ENCODE data around the gene MGAT5. TPM values are rescaled to one million over a fixed set of nuclear protein-coding genes. Genes with fewer than 3 reads are reported as not detected.

The MGAT5 gene
- total and polyA plus RNA-seq, 7 donors: 1.1 to 7.0 (median 2.1) TPM

- intact Hi-C loops (cut with DNase I): no loop called here
- Histone ChIP-seq H3K36me3 (ENCODE audit: insufficient read depth in 1 of 2, low read depth in 1 of 2) (no peaks in the 10 kb centered on the region), H3K4me3 (no peak overlapping the region), H3K9me3 (no peaks in the 10 kb centered on the region), H3K27ac (no peak overlapping the region), H3K4me1 (no peaks in the 10 kb centered on the region), H3K27me3 (ENCODE audit: insufficient read depth in 3 of 3, low read length in 2 of 3) (peaks cover 0 to 6% (median 0%) of the 10 kb centered on the region in 3 donors)
- 75 to 81% (median 80%) methylated on average over 4 of the region's 4 CpGs for WGBS, 3 donors
- TF ChIP-seq, protein P1, sequence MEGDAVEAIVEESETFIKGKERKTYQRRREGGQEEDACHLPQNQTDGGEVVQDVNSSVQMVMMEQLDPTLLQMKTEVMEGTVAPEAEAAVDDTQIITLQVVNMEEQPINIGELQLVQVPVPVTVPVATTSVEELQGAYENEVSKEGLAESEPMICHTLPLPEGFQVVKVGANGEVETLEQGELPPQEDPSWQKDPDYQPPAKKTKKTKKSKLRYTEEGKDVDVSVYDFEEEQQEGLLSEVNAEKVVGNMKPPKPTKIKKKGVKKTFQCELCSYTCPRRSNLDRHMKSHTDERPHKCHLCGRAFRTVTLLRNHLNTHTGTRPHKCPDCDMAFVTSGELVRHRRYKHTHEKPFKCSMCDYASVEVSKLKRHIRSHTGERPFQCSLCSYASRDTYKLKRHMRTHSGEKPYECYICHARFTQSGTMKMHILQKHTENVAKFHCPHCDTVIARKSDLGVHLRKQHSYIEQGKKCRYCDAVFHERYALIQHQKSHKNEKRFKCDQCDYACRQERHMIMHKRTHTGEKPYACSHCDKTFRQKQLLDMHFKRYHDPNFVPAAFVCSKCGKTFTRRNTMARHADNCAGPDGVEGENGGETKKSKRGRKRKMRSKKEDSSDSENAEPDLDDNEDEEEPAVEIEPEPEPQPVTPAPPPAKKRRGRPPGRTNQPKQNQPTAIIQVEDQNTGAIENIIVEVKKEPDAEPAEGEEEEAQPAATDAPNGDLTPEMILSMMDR (IDR thresholded peaks at IDR 0.05): no peak
- no peak for ATAC-seq
- no peak for DNase-seq
Observed at GRCh38 chr2:134490559-134490958, 236.7 kb downstream of the MGAT5 start.

GRCh38 chr2:134491022-134491421, 237.2 kb downstream of the MGAT5 start:
- TF ChIP-seq, protein P1 (IDR thresholded peaks at IDR 0.05): no peak
- DNase-seq (no peak), ATAC-seq (no peak)

GRCh38 chr2:134491771-134492441, 238.0 kb downstream of the MGAT5 start:
- DNase-seq: no peak
- H3K27ac ChIP-seq: no peak overlapping the region

More at GRCh38 chr2:134491022-134491421, 237.2 kb downstream of the MGAT5 start:
- Histone ChIP-seq H3K4me1 (no peaks in the 10 kb centered on the region), H3K27me3 (ENCODE audit: insufficient read depth in 3 of 3, low read length in 2 of 3) (peaks cover 0 to 6% (median 0%) of the 10 kb centered on the region in 3 donors), H3K36me3 (ENCODE audit: insufficient read depth in 1 of 2, low read depth in 1 of 2) (no peaks in the 10 kb centered on the region), H3K4me3 (no peak overlapping the region), H3K27ac (no peak overlapping the region), H3K9me3 (no peaks in the 10 kb centered on the region)
- intact Hi-C loops (cut with DNase I): no loop called here
- WGBS, 3 donors: 88 to 92% (median 88%) methylated on average over 4 of the region's 4 CpGs

GRCh38 chr2:134493797-134494196, 239.9 kb downstream of the MGAT5 start:
- ATAC-seq (no peak), DNase-seq (no peak)
- Histone ChIP-seq H3K4me1 (no peaks in the 10 kb centered on the region), H3K27me3 (ENCODE audit: insufficient read depth in 3 of 3, low read length in 2 of 3) (peaks cover 0 to 6% (median 0%) of the 10 kb centered on the region in 3 donors), H3K4me3 (no peak overlapping the region), H3K36me3 (ENCODE audit: insufficient read depth in 1 of 2, low read depth in 1 of 2) (no peaks in the 10 kb centered on the region), H3K27ac (no peak overlapping the region), H3K9me3 (no peaks in the 10 kb centered on the region)
- intact Hi-C loops (cut with DNase I): no loop called here
- 84 to 85% (median 84%) methylated on average over 4 of the region's 4 CpGs for WGBS, 3 donors
- TF ChIP-seq, protein P1 (IDR thresholded peaks at IDR 0.05): no peak

More at GRCh38 chr2:134491771-134492441, 238.0 kb downstream of the MGAT5 start:
- TF ChIP-seq, protein P1 (IDR thresholded peaks at IDR 0.05): no peak
- H3K4me3 ChIP-seq: no peak overlapping the region
- no peak for ATAC-seq
- H3K4me1 ChIP-seq: no peaks in the 10 kb centered on the region
- H3K9me3 ChIP-seq: no peaks in the 10 kb centered on the region
- no peaks in the 10 kb centered on the region for H3K36me3 ChIP-seq (ENCODE audit: insufficient read depth in 1 of 2, low read depth in 1 of 2)
- intact Hi-C loops (cut with DNase I): no loop called here
- H3K27me3 ChIP-seq (ENCODE audit: insufficient read depth in 3 of 3, low read length in 2 of 3): peaks cover 0 to 6% (median 0%) of the 10 kb centered on the region in 3 donors
- 32 to 41% (median 40%) methylated on average over 9 of the region's 9 CpGs for WGBS, 3 donors

Measured in psoas muscle (tissue), 8 donors.